Measurements from ENCODE around the gene MAP3K9. TPM values are rescaled to one million over a fixed set of nuclear protein-coding genes. Genes with fewer than 3 reads are reported as not detected.

The MAP3K9 gene
- total RNA-seq, 1 donor from 2014 or later: 1.4 TPM

GRCh38 chr14:70744641-70745040 lies 64.7 kb downstream of the MAP3K9 start:
- DNase-seq (no peak), ATAC-seq (ENCODE audit: poor library complexity) (no peak)
- intact Hi-C loops (cut with DNase I): no loop called here

DNA sequence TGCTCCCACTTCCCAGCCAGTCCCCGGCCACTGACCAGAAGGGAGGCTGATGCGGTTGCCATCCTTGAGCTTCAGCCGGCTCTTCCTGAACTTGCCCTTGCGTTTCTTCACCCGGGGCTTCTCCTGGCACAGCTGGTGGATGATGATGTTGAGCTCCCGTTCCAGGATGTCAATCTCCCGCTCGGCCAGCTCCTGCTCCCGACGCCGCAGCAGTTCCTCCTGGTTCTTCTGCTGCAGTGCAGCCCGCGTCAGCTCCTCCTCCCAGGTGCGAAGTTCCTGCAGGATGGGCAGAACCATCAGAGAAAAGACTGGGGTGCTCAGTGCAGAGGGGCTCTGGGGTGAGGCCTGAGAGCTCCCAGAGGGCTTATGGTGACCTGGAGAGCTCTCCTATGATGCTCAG lies 67.0 kb downstream of the MAP3K9 start:
- intact Hi-C loops (cut with DNase I): no loop called here

GRCh38 chr14:70741482-70741881 lies 67.8 kb downstream of the MAP3K9 start:
- no peak for ATAC-seq (ENCODE audit: poor library complexity)
- intact Hi-C loops (cut with DNase I): no loop called here

More for the DNA sequence above, 67.0 kb downstream of the MAP3K9 start:
- ATAC-seq (ENCODE audit: poor library complexity) (no peak), DNase-seq (no peak)

DNA sequence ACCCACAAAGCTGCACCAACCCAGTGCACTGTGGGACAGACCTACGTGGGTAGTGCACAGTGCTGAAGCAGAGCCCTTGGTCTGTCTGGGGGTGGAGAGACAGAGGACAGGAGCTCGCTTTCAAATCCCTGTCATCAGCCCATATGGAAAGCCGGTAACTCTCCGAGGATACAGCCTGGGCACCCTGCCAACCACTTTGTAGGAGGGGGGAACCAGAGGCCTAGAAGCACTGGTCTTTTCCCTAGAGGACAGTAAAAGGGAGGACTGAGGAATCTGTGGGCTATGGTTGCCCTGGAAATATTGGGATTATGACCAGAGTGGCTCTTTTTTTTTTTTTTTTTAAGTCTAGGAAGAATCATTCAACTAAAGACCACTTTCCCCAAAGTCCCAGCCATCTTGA lies 74.3 kb downstream of the MAP3K9 start:
- ATAC-seq (ENCODE audit: poor library complexity): no peak
- DNase-seq: no peak
- intact Hi-C loops (cut with DNase I): no loop called here

More at GRCh38 chr14:70741482-70741881, 67.8 kb downstream of the MAP3K9 start:
- DNase-seq: no peak

GRCh38 chr14:70731447-70732239 lies 77.7 kb downstream of the MAP3K9 start:
- intact Hi-C loops (cut with DNase I): no loop called here
- ATAC-seq (ENCODE audit: poor library complexity) (no peak), DNase-seq (no peak)

- DNase-seq: no peak
- intact Hi-C loops (cut with DNase I): no loop called here
- no peak for ATAC-seq (ENCODE audit: poor library complexity)
These were observed 78.9 kb downstream of the MAP3K9 start for GRCh38 chr14:70730393-70730792.

GRCh38 chr14:70726651-70727375 lies 82.5 kb downstream of the MAP3K9 start:
- DNase-seq (no peak), ATAC-seq (ENCODE audit: poor library complexity) (no peak)
- intact Hi-C loops (cut with DNase I): no loop called here

DNA sequence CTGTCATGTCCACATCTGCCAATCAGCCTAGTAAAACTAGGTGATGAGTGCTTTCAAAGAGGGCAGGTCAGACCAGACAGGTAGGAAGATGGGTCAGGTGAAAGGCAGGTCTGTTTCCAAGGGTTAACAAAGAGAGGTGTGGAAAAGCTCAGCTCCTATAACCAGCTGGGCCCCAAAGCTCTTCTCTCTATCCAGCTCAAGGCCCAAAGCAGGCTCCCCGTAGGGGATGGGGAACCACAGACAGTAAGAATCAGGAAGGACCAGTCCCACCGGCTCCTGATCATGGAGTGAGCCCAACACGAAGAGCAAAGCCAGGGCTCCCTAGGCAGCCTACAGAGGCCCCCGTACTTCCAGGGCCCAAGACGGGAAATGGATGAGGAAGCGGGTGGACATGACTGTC lies 84.4 kb downstream of the MAP3K9 start:
- intact Hi-C loops (cut with DNase I): no loop called here
- DNase-seq: no peak
- ATAC-seq (ENCODE audit: poor library complexity): no peak

DNA sequence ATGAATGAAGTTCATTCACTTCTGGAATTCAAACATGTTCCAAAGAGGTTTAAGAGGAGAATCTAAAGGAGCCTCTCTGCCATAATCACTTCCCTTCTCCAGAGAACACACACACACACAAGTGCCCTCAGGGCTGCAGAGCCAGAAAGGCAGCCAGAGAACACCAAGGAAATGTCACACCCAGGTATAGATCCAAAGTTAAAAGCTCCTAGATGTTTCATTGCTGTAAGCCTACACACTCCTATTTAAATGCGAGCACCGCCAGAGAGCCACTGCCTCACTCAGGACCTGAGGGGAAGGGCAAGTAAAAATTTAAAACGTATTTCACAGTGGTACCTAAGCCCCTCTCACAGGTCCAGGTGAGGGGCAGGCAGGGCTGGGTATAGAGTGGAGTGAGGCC lies 85.2 kb downstream of the MAP3K9 start:
- ATAC-seq (ENCODE audit: poor library complexity) (no peak), DNase-seq (no peak)
- intact Hi-C loops (cut with DNase I): no loop called here

- intact Hi-C loops (cut with DNase I): no loop called here
- DNase-seq (no peak), ATAC-seq (ENCODE audit: poor library complexity) (no peak)
These were observed 86.0 kb downstream of the MAP3K9 start for GRCh38 chr14:70723276-70723675.

DNA sequence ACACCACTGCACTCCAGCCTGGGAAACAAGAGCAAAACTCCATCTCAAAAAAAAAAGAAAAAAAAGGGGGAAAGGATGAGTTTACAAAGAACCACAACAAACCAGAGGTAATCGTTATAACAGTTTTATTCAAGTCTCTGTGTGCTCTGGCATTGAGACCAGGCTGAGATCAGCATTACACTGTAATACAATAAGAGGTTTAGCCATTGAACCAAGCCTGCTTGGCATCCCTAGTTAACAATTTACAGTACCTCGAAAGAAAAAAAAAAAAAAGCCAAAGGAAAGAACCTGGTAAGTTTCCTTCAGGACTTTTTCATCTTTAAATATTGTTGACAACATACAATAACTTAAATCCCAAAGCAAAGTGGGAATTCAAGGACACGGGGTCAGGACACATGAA lies 86.9 kb downstream of the MAP3K9 start:
- ATAC-seq (ENCODE audit: poor library complexity) (no peak), DNase-seq (no peak)
- intact Hi-C loops (cut with DNase I): no loop called here

GRCh38 chr14:70721542-70721941 lies 87.8 kb downstream of the MAP3K9 start:
- intact Hi-C loops (cut with DNase I): no loop called here

DNA sequence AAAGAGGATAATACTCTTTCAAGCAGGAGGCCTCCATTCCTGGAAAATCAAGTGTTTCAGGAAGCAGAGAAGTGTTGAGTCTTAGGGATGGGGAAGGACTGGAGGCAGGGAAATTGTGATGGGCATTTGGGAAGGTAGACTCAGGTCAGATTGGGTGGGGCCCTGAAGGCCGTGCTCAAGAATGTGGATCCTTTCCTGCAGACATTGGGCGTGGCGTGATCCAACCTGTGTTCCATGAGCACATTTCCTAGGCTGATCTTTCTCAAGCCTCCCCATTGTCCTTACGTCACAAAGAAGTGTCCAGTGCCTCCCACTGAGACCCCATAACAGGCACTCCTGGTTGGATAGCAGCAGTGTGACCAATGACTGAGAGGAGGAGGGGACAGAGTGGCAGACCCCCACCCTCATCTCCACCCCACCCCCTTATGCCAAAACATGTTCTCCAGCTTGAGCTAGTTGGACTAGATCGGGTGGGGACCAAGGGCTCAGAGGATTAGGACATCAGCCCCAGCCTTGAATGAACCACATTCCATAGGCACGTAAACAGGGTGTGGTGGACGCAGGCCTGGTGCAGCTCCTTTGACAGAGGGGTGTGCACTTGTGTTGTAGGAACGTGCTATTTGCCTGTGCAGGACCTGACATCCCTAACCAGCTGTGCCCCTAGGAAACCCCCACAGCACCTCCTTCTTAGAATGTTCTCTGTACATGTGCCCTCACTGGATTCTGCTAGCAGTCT lies 90.8 kb downstream of the MAP3K9 start:
- DNase-seq (no peak), ATAC-seq (ENCODE audit: poor library complexity) (no peak)
- intact Hi-C loops (cut with DNase I): no loop called here

More at GRCh38 chr14:70721542-70721941, 87.8 kb downstream of the MAP3K9 start:
- no peak for DNase-seq
- no peak for ATAC-seq (ENCODE audit: poor library complexity)

GRCh38 chr14:70716958-70717357 lies 92.4 kb downstream of the MAP3K9 start:
- intact Hi-C loops (cut with DNase I): no loop called here
- DNase-seq (no peak), ATAC-seq (ENCODE audit: poor library complexity) (no peak)

DNA sequence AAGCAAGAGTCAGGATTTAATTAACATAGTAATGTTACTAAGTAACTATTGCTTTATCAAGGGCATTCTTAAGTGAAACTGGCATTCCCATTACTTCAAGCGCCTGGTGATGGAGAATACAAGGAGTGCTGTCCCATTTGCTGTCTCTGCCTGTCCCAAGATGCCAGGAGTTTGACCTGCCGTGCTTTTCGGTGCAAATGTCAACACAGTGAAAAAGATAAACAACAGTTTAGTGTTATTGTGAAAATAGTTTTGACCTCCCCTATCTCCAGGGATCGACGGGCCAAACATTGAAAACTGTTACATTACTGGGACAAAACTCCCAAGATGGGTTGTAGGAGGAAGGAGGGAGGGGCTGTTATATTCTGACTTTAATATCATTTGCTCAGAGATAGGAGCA lies 92.8 kb downstream of the MAP3K9 start:
- DNase-seq: no peak
- ATAC-seq (ENCODE audit: poor library complexity): no peak
- intact Hi-C loops (cut with DNase I): no loop called here

DNA sequence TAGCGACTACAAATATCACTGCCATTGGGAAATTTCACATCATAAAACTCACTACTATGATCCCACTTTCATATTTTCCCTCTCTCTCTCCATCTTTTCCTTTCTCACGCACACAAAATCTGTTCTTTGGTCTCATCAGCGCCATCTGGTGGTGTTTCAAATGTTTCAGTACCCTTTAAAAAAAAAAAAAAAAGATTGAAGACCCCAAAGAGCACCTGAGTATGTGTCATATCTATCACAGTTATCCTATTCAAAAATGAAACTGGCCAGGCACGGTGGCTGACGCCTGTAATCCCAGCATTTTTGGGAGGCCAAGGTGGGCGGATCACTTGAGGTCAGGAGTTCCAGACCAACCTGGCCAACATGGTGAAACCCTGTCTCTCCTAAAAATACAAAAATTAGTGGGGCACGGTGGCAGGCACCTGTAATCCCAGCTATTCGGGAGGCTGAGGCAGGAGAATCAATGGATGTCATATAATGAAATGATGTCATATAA lies 95.2 kb downstream of the MAP3K9 start:
- intact Hi-C loops (cut with DNase I): loop anchor here (5.0 kb wide), 1 partner anchor 92 kb away; no protein-coding TSS in a partner anchor
- no peak for ATAC-seq (ENCODE audit: poor library complexity)
- no peak for DNase-seq

DNA sequence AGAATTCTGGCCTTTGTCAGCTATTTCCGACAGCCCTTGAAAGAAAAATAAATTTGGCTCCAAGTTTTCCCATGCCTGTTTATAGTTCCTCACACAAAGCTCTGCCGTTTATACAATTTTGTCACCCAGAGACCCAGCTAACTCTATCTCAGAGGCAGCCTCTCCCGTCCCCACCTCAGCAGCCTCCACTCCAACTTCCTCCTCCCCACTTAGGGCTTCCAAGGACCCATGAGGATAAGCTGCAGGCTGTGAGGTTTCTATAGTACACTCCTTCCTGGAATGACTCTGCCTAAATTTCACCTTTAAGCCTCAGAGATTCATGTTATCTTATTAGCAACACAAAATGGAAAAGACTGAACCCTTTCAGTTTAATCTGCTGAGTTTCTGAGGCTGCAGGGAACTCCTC lies 95.8 kb downstream of the MAP3K9 start:
- ATAC-seq (ENCODE audit: poor library complexity) (no peak), DNase-seq (no peak)
- intact Hi-C loops (cut with DNase I): loop anchor here (5.0 kb wide), 1 partner anchor 91 kb away; no protein-coding TSS in a partner anchor

GRCh38 chr14:70713096-70713495 lies 96.2 kb downstream of the MAP3K9 start:
- intact Hi-C loops (cut with DNase I): loop anchor here (5.0 kb wide), 1 partner anchor 91 kb away; no protein-coding TSS in a partner anchor
- ATAC-seq (ENCODE audit: poor library complexity) (no peak), DNase-seq (no peak)

DNA sequence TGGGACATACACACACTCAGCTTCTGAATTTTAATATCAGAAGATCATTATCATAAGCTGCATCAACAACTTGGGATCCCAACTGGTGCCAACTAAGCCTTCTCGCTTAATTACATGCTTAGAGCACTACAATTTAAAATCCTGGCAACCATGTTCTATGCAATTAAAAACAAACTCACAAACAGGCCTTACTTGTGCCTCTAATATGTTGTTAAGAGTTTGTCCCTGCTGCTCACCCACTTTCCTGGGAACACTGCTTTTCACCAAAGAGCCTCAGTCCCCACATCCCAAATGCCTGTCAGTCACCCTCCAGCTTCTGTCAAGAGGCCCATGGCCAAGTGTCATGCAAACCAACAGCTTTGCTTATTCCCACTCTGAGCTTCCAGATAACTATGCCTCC lies 97.9 kb downstream of the MAP3K9 start:
- ATAC-seq (ENCODE audit: poor library complexity) (no peak), DNase-seq (no peak)
- intact Hi-C loops (cut with DNase I): loop anchor here (5.0 kb wide), 1 partner anchor 89 kb away; no protein-coding TSS in a partner anchor
